CD14-positive monocyte (primary cell): ENCODE measurements around the gene KRT23. TPM values are rescaled to one million over a fixed set of nuclear protein-coding genes. Genes with fewer than 3 reads are reported as not detected.

Source experiments
- DNase-seq, 3 donors: peaks; one replicate each; pipeline ENCODE4 v3.0.0-alpha.2; 2011 to 2022
- H2AFZ ChIP-seq: 2 replicates; pipeline ENCODE4 v1.6.0; 2012; ENCODE audit warnings: mild to moderate bottlenecking, low read depth, low read length, inconsistent platforms; ENCODE audit not compliant: insufficient read depth, poor library complexity, severe bottlenecking
- H3K27ac ChIP-seq, 2 donors: 1 replicate in 1 of 2; 2 replicates in 1 of 2; pipeline ENCODE4 v1.5.1; 2012 to 2013; ENCODE audit warnings: low read length in 2 of 2, control low read depth in 1 of 2, inconsistent platforms in 1 of 2, low read depth in 1 of 2, mild to moderate bottlenecking in 1 of 2
- H3K27me3 ChIP-seq, 2 donors: one replicate each; pipeline versions ENCODE4 v1.6.0 to v1.6.1; 2011 to 2013; ENCODE audit warnings: low read length in 2 of 2; ENCODE audit not compliant: control insufficient read depth in 2 of 2, insufficient read depth in 2 of 2
- H3K36me3 ChIP-seq, 2 donors: replicated peaks in 1 of 2; 1 replicate in 1 of 2; 2 replicates in 1 of 2; pipeline versions ENCODE4 v1.5.1 to v1.6.1; 2012 to 2013; ENCODE audit warnings: low read length in 2 of 2, control low read depth in 1 of 2, inconsistent platforms in 1 of 2, mild to moderate bottlenecking in 1 of 2; ENCODE audit not compliant: insufficient read depth in 2 of 2, control insufficient read depth in 1 of 2
- H3K4me1 ChIP-seq, 2 donors: 1 replicate in 1 of 2; 2 replicates in 1 of 2; pipeline versions ENCODE4 v1.5.1 to v1.6.1; 2012 to 2013; ENCODE audit warnings: low read length in 2 of 2, control low read depth in 1 of 2, inconsistent platforms in 1 of 2, mild to moderate bottlenecking in 1 of 2, moderate library complexity in 1 of 2; ENCODE audit not compliant: insufficient read depth in 2 of 2, control insufficient read depth in 1 of 2
- H3K4me2 ChIP-seq: replicated peaks from 2 replicates; pipeline ENCODE3; 2012; ENCODE audit warnings: low read length, moderate library complexity, mild to moderate bottlenecking; ENCODE audit not compliant: poor library complexity, severe bottlenecking; ENCODE audit errors: extremely low read depth
- H3K4me3 ChIP-seq, 3 experiments: fragments of 200-600 bp in 1 of 3; sonication (generic) in 1 of 3; replicated peaks in 1 of 3; 1 replicate in 2 of 3; 2 replicates in 1 of 3; pipeline ENCODE4 v1.5.1; 2011 to 2013; ENCODE audit warnings: low read length in 3 of 3, mild to moderate bottlenecking in 3 of 3, control low read depth in 2 of 3, low read depth in 2 of 3, inconsistent platforms in 1 of 3, moderate library complexity in 1 of 3
- H3K79me2 ChIP-seq: 2 replicates; pipeline ENCODE4 v1.6.0; 2012; ENCODE audit warnings: mild to moderate bottlenecking, control low read depth, inconsistent platforms, low read length, moderate library complexity; ENCODE audit not compliant: insufficient read depth
- H3K9ac ChIP-seq: 2 replicates; pipeline ENCODE4 v1.6.0; 2017; ENCODE audit warnings: low read length, mild to moderate bottlenecking; ENCODE audit not compliant: insufficient read depth, poor library complexity, severe bottlenecking
- H3K9me3 ChIP-seq, 2 donors: replicated peaks in 1 of 2; 1 replicate in 1 of 2; 2 replicates in 1 of 2; pipeline versions ENCODE4 v1.5.1 to v1.6.1; 2012 to 2013; ENCODE audit warnings: low read length in 2 of 2, control low read depth in 1 of 2; ENCODE audit not compliant: control insufficient read depth in 1 of 2, insufficient read depth in 1 of 2
- H4K20me1 ChIP-seq: 2 replicates; pipeline ENCODE4 v1.6.0; 2012; ENCODE audit warnings: mild to moderate bottlenecking, low read length, control low read depth, moderate library complexity; ENCODE audit not compliant: insufficient read depth
- H3K27ac Mint-ChIP-seq, 7 donors: one replicate each; pipeline ENCODE4 v1.8.0; 2020; ENCODE audit warnings: mild to moderate bottlenecking in 7 of 7, mixed read lengths in 7 of 7, moderate library complexity in 6 of 7, inconsistent platforms in 2 of 7
- H3K27me3 Mint-ChIP-seq, 3 donors: one replicate each; pipeline ENCODE4 v1.8.0; 2021 to 2022; ENCODE audit warnings: low read depth in 3 of 3, mild to moderate bottlenecking in 3 of 3, mixed read lengths in 3 of 3, moderate library complexity in 3 of 3, inconsistent platforms in 1 of 3
- H3K36me3 Mint-ChIP-seq, 2 donors: one replicate each; pipeline ENCODE4 v1.8.0; 2020; ENCODE audit warnings: mixed read lengths in 2 of 2, inconsistent platforms in 1 of 2, mild to moderate bottlenecking in 1 of 2
- H3K4me1 Mint-ChIP-seq: one replicate; pipeline ENCODE4 v1.8.0; 2020; ENCODE audit warnings: mild to moderate bottlenecking, mixed read lengths
- H3K4me3 Mint-ChIP-seq, 2 donors: one replicate each; pipeline ENCODE4 v1.8.0; 2020; ENCODE audit warnings: mild to moderate bottlenecking in 2 of 2, mixed read lengths in 2 of 2, moderate library complexity in 1 of 2
- H3K9me3 Mint-ChIP-seq, 7 donors: one replicate each; pipeline ENCODE4 v1.8.0; 2020 to 2022; ENCODE audit warnings: mixed read lengths in 7 of 7, mild to moderate bottlenecking in 6 of 7, moderate library complexity in 6 of 7, inconsistent platforms in 2 of 7
- WGBS: methylation state at CpG from one replicate; pipeline ENCODE4 v1.1.5; 2013; ENCODE audit warnings: missing lambda C conversion rate; ENCODE audit not compliant: insufficient coverage; 5-methylcytosine and 5-hydroxymethylcytosine counted together
- intact Hi-C, 2 donors: fragments of 100-400 bp; cut with micrococcal nuclease; formaldehyde crosslinking; loops; one replicate each; pipeline versions ENCODE4 v1.15.0 to v1.15.1; 2023
- polyA plus RNA-seq, 3 donors: library from polyadenylated mRNA; depleted of rRNA in 1 of 3; unstranded in 2 of 3; stranded (reverse) in 1 of 3; fragments of 300-500 nt in 2 of 3; fragments of >200 nt in 1 of 3; fragmentation: Illumina TruSeq in 2 of 3; gene quantifications; 1 replicate in 2 of 3; 2 replicates in 1 of 3; pipeline ENCODE4 v1.2.3, GENCODE V29; 2012 to 2021
- TF ChIP-seq, protein P1 (sequence below): fragments of 200-600 bp; IDR thresholded peaks from one replicate; pipeline ENCODE4 v1.8.0; 2022; ENCODE audit warnings: antibody characterized with exemption, mild to moderate bottlenecking

Gene KRT23
- polyA plus RNA-seq, 3 donors, result 1.7 to 7.6 (median 3.6) TPM

DNA sequence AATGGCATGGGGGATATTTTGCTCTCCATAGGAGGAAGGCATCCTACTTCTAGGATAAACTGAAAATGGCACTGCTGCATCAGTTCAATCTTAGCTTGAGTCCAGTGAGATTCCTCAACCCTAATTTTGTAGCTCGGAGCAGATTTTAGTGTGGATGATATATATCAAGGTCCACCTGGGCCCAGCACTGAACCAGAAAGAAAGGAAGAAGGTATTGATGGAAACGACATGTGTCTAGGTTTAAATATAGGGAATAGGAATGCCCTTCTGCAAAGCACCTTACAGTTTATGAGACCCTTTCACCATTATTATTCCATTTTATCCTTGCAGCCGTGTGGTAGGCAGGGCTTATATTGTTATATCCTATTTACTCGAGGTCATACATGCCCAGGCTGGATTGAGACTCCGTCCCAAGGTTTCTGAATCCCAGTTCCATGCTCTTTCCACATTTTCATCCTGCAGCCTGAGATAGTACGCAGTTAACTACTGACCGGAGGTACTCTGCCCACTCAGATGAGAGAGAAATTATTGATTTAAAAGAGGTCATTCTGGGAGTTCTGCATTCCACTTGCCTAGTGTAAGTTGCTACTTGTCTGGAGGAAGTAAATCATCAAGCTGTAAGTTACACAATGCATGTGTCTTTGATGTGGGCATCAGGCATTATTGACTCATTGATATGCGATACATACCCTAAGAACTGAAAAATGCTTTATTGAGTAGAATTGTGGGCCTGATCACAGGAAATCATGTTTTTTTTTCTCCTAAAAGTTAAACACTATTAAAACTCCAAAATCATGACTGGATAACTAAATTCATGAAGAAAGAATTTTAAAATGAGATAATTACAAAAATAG is 19.2 kb upstream of the KRT23 start:
- peaks cover 5 to 19% (median 14%) of the 10 kb centered on the region in 3 donors for H3K27me3 Mint-ChIP-seq
- H3K79me2 ChIP-seq, result no peaks in the 10 kb centered on the region
- H3K27ac Mint-ChIP-seq, result no peak overlapping the region
- TF ChIP-seq, protein P1, sequence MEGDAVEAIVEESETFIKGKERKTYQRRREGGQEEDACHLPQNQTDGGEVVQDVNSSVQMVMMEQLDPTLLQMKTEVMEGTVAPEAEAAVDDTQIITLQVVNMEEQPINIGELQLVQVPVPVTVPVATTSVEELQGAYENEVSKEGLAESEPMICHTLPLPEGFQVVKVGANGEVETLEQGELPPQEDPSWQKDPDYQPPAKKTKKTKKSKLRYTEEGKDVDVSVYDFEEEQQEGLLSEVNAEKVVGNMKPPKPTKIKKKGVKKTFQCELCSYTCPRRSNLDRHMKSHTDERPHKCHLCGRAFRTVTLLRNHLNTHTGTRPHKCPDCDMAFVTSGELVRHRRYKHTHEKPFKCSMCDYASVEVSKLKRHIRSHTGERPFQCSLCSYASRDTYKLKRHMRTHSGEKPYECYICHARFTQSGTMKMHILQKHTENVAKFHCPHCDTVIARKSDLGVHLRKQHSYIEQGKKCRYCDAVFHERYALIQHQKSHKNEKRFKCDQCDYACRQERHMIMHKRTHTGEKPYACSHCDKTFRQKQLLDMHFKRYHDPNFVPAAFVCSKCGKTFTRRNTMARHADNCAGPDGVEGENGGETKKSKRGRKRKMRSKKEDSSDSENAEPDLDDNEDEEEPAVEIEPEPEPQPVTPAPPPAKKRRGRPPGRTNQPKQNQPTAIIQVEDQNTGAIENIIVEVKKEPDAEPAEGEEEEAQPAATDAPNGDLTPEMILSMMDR, result no peak
- peaks cover 13% of the 10 kb centered on the region for H3K4me1 Mint-ChIP-seq
- peak in 1 of 3 donors; percentile 45 for DNase-seq
- H3K4me2 ChIP-seq, result no peak overlapping the region
- WGBS, result 100% methylated on average over 1 of the region's 8 CpGs
- no peaks in the 10 kb centered on the region for H4K20me1 ChIP-seq
- no peak overlapping the region for H3K4me3 Mint-ChIP-seq
- H3K36me3 Mint-ChIP-seq, result no peaks in the 10 kb centered on the region
- H3K9me3 Mint-ChIP-seq, result no peaks in the 10 kb centered on the region
- H3K4me3 ChIP-seq, result no peak overlapping the region
- peaks cover 0 to 9% of the 10 kb centered on the region in 2 donors for H3K4me1 ChIP-seq
- H3K9ac ChIP-seq, result no peak overlapping the region
- intact Hi-C loops, result no loop called here
- H3K27me3 ChIP-seq, result peaks cover 2 to 6% of the 10 kb centered on the region in 2 donors
- H2AFZ ChIP-seq, result no peak overlapping the region
- H3K36me3 ChIP-seq, result no peaks in the 10 kb centered on the region
- H3K9me3 ChIP-seq, result no peaks in the 10 kb centered on the region
- H3K27ac ChIP-seq, result no peak overlapping the region

DNA sequence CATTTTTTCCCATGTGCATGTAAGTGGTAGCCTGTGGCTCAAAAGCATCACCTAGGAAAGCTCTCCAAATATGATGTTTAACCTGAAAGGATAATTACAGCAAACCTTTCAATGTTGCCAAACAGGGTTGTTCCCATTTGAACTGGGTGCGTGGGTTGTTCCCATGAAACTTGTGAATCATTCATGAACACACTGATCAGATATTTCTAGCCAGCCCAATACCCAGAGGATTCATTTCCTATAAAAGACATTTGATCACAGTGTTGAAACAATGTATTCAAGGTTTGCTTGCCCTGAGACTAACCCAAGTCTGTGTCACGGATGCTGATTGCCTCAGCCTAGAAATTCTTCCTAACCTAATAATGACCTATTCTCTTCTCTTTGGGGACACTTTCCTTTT is 16.4 kb upstream of the KRT23 start:
- H3K4me1 ChIP-seq, result peaks cover 0 to 9% of the 10 kb centered on the region in 2 donors
- no peak overlapping the region for H3K4me3 Mint-ChIP-seq
- no peak overlapping the region for H2AFZ ChIP-seq
- H3K27me3 ChIP-seq, result peaks cover 5 to 14% of the 10 kb centered on the region in 2 donors
- no CpG with 5 or more reads among the region's 2 CpGs for WGBS
- H3K4me2 ChIP-seq, result no peak overlapping the region
- H3K27ac Mint-ChIP-seq, result no peak overlapping the region
- no peaks in the 10 kb centered on the region for H3K36me3 Mint-ChIP-seq
- TF ChIP-seq, protein P1, result no peak
- DNase-seq, result peak in 1 of 3 donors; percentile 42
- H3K4me1 Mint-ChIP-seq, result peaks cover 10% of the 10 kb centered on the region
- intact Hi-C loops, result no loop called here
- no peak overlapping the region for H3K9ac ChIP-seq
- H3K27ac ChIP-seq, result no peak overlapping the region
- no peaks in the 10 kb centered on the region for H3K79me2 ChIP-seq
- H3K36me3 ChIP-seq, result no peaks in the 10 kb centered on the region
- peaks cover 0 to 2% (median 0%) of the 10 kb centered on the region in 7 donors for H3K9me3 Mint-ChIP-seq
- H4K20me1 ChIP-seq, result no peaks in the 10 kb centered on the region
- no peak overlapping the region for H3K4me3 ChIP-seq
- H3K27me3 Mint-ChIP-seq, result peaks cover 13 to 38% (median 22%) of the 10 kb centered on the region in 3 donors
- H3K9me3 ChIP-seq, result no peaks in the 10 kb centered on the region
